DMS153 (cell line): ENCODE data around the gene ANO6.
"Not testable (repeated sequence)": the region's sequence is repeated elsewhere in the genome, so short reads cannot be mapped to it uniquely, and the experiment has no call there.

ENCODE experiments used
- DNase-seq: peaks from one replicate; lab custom pipeline; 2025; lab: John Stamatoyannopoulos, UW

Gene ANO6

GRCh38 chr12:45215419-45216229 is at the start of gene ANO6:
ANO6 (plus strand) TSS chr12:45216095; CDS start chr12:45216322, 227 bp downstream.
- peak; percentile 81 for DNase-seq

- no peak for DNase-seq
Measured at GRCh38 chr12:45168976-45169375, 46.9 kb upstream of the ANO6 start.

- DNase-seq = peak; percentile 42
Measured at GRCh38 chr12:45170456-45171042, 45.3 kb upstream of the ANO6 start.

- not testable (repeated sequence) for DNase-seq
Measured at GRCh38 chr12:45173293-45173692, 42.6 kb upstream of the ANO6 start.

GRCh38 chr12:45174595-45174994 is 41.3 kb upstream of the ANO6 start:
- no peak for DNase-seq

- no peak for DNase-seq
Measured at GRCh38 chr12:45178771-45179170, 37.1 kb upstream of the ANO6 start.

- DNase-seq = no peak
Measured at GRCh38 chr12:45182511-45182910, 33.4 kb upstream of the ANO6 start.

- DNase-seq = no peak
Measured at GRCh38 chr12:45183246-45183645, 32.6 kb upstream of the ANO6 start.

- DNase-seq = no peak
Measured at GRCh38 chr12:45184147-45184963, 31.5 kb upstream of the ANO6 start.

- no peak for DNase-seq
Measured at GRCh38 chr12:45186762-45187161, 29.1 kb upstream of the ANO6 start.

- DNase-seq = no peak
Measured at GRCh38 chr12:45189766-45190403, 26.0 kb upstream of the ANO6 start.

- no peak for DNase-seq
Measured at GRCh38 chr12:45191239-45191638, 24.7 kb upstream of the ANO6 start.

- no peak for DNase-seq
Measured at GRCh38 chr12:45192707-45193106, 23.2 kb upstream of the ANO6 start.

- no peak for DNase-seq
Measured at GRCh38 chr12:45200491-45201043, 15.3 kb upstream of the ANO6 start.

GRCh38 chr12:45203767-45204166 is 12.1 kb upstream of the ANO6 start:
- DNase-seq = no peak

- DNase-seq = no peak
Measured at GRCh38 chr12:45204757-45205156, 11.1 kb upstream of the ANO6 start.

- no peak for DNase-seq
Measured at GRCh38 chr12:45205165-45205825, 10.6 kb upstream of the ANO6 start.

- DNase-seq = no peak
Measured at GRCh38 chr12:45208604-45209487, 7.0 kb upstream of the ANO6 start.

- DNase-seq = no peak
Measured at GRCh38 chr12:45209784-45210183, 6.1 kb upstream of the ANO6 start.

GRCh38 chr12:45212064-45212463 is 3.8 kb upstream of the ANO6 start:
- DNase-seq = no peak
